GM20000 (cell line): Measurements from ENCODE around the gene SLC12A7.
"Not testable (repeated sequence)": the region's sequence is repeated elsewhere in the genome, so short reads cannot be mapped to it uniquely, and the experiment has no call there.

Experiments used
- DNase-seq: peaks from one replicate; pipeline ENCODE4 v3.0.0; 2012; ENCODE audit warnings: low spot score
- TF ChIP-seq, protein P1 (sequence below): IDR thresholded peaks from 2 replicates; pipeline ENCODE4 v1.5.1; 2012; ENCODE audit warnings: mild to moderate bottlenecking, control low read depth; ENCODE audit errors: extremely low read depth, missing control alignments

SLC12A7 gene

GRCh38 chr5:1099926-1100663 lies 11.8 kb downstream of the SLC12A7 start:
- no peak for DNase-seq
- TF ChIP-seq, protein P1, sequence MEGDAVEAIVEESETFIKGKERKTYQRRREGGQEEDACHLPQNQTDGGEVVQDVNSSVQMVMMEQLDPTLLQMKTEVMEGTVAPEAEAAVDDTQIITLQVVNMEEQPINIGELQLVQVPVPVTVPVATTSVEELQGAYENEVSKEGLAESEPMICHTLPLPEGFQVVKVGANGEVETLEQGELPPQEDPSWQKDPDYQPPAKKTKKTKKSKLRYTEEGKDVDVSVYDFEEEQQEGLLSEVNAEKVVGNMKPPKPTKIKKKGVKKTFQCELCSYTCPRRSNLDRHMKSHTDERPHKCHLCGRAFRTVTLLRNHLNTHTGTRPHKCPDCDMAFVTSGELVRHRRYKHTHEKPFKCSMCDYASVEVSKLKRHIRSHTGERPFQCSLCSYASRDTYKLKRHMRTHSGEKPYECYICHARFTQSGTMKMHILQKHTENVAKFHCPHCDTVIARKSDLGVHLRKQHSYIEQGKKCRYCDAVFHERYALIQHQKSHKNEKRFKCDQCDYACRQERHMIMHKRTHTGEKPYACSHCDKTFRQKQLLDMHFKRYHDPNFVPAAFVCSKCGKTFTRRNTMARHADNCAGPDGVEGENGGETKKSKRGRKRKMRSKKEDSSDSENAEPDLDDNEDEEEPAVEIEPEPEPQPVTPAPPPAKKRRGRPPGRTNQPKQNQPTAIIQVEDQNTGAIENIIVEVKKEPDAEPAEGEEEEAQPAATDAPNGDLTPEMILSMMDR: no peak

- no peak for DNase-seq
- TF ChIP-seq, protein P1: no peak
Observed at GRCh38 chr5:1098986-1099597, 12.8 kb downstream of the SLC12A7 start.

- DNase-seq: not testable (repeated sequence)
Observed at GRCh38 chr5:1097988-1098385, 13.9 kb downstream of the SLC12A7 start.

DNA sequence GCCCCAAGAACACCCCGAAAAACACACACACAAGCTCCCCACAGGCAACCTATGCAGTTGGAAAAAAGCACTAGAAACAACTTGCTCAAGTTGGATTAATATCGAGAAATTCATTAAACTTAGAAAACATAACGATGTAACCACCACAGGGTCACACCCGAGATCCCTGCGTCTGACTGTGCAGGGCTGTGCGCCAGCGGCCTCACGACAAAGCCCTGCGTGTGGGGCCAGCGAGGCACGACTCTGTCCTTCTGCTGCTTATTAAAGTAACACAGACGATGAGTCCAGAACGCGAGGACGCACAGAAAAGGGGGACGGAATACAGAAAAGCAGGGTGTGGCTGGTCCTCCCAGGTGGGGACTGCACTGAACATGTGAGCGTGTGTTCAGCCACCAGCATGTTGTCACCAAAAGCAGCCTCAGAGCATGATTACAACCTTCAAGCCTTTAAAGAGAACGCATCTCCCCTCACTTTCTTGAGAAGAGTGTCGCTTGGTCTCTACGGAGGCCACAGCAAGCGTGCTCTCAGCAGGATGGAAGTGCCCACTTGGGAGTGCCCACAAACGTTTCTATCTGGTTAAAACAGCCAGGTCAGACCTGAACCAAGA lies 14.4 kb downstream of the SLC12A7 start:
- TF ChIP-seq, protein P1: no peak
- no peak for DNase-seq

DNA sequence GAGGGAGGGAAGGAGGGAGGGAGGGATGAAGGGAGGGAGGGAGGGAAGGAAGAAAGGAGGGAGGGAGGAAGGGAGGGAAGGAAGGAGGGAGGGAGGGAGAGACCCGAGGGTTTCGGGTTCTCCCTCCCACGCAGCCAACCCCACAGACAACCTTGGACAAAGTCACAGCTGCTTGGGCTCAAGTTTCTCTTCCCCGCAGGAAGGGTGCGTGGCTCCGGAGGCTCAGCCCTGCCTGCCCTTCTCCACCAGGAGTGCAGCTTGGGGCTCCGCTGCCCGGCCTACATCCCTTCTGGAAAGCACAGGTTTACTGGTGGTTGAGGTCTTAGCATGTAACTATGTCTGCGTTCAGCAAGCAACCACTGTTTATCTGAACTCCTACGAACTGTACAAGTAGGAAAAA lies 15.0 kb downstream of the SLC12A7 start:
- TF ChIP-seq, protein P1: no peak
- DNase-seq: no peak

- DNase-seq: no peak
- TF ChIP-seq, protein P1: no peak
Observed at GRCh38 chr5:1095990-1096363, 15.9 kb downstream of the SLC12A7 start.

DNA sequence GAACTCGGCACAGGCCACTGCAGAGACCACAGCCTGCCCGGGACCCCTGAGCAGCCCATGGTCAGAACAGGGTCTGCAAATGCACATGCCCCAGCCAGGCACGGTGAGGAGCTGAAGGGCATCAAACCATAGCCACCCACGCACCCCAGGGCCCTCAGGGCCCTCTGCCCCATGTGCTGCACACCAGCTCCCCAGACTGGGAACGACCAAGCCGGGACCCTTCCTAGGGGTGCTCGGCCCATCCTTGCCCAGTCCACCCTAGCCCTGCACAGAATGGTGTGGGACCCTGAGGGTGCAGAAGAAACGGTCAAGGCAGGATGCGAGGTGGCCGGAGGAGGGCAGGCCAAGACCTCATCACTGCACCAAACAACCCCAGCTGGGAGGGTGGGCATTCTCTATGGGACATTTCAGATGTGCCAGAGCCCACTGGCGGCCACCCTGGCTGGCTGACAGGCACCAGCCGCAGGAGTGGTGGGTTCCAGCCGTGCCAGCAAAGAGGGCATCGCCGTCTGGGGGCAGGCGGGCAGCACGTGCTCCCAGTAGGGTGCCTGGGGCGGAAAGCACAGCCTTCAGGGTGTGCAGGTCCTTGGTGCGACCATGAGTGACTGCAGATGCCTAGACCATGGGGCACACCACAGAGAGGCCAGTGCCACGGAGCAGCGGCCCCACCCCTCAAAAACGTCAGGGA lies 16.4 kb downstream of the SLC12A7 start:
- DNase-seq: no peak
- TF ChIP-seq, protein P1: no peak
